Liver (tissue), 9 donors: Measurements from ENCODE around the gene THNSL1. TPM values are rescaled to one million over a fixed set of nuclear protein-coding genes. Genes with fewer than 3 reads are reported as not detected.

Source experiments
- DNase-seq: peaks from one replicate; pipeline ENCODE4 v3.0.0-alpha.2; 2017; ENCODE audit warnings: low spot score
- H3K27ac ChIP-seq, 2 donors: one replicate each; pipeline ENCODE4 v1.7.0; 2013; ENCODE audit warnings: inconsistent platforms in 2 of 2, low read length in 2 of 2, control low read depth in 1 of 2, low read depth in 1 of 2, mild to moderate bottlenecking in 1 of 2
- H3K27me3 ChIP-seq, 4 donors: one replicate each; pipeline versions ENCODE4 v1.6.1 to v1.7.0; 2013; ENCODE audit warnings: low read length in 3 of 4, inconsistent platforms in 1 of 4, mild to moderate bottlenecking in 1 of 4, moderate library complexity in 1 of 4; ENCODE audit not compliant: control insufficient read depth in 4 of 4, insufficient read depth in 4 of 4
- H3K36me3 ChIP-seq, 4 donors: one replicate each; pipeline versions ENCODE4 v1.6.1 to v1.7.0; 2013; ENCODE audit warnings: low read length in 3 of 4, mild to moderate bottlenecking in 3 of 4, low read depth in 1 of 4, moderate library complexity in 1 of 4; ENCODE audit not compliant: control insufficient read depth in 4 of 4, insufficient read depth in 3 of 4
- H3K4me1 ChIP-seq, 4 donors: one replicate each; pipeline versions ENCODE4 v1.6.1 to v1.7.0; 2013; ENCODE audit warnings: low read length in 3 of 4, mild to moderate bottlenecking in 3 of 4, moderate library complexity in 1 of 4; ENCODE audit not compliant: control insufficient read depth in 4 of 4, insufficient read depth in 4 of 4
- H3K4me3 ChIP-seq, 3 donors: one replicate each; pipeline versions ENCODE4 v1.6.1 to v1.7.0; 2013; ENCODE audit warnings: low read length in 3 of 3, control low read depth in 1 of 3, low read depth in 1 of 3, mild to moderate bottlenecking in 1 of 3
- H3K9ac ChIP-seq, 2 donors: one replicate each; pipeline ENCODE4 v1.7.0; 2013; ENCODE audit warnings: low read length in 2 of 2, mild to moderate bottlenecking in 2 of 2, moderate library complexity in 2 of 2, control low read depth in 1 of 2, low read depth in 1 of 2
- H3K9me3 ChIP-seq, 4 donors: one replicate each; pipeline versions ENCODE4 v1.6.1 to v1.7.0; 2013; ENCODE audit warnings: low read length in 3 of 4; ENCODE audit not compliant: control insufficient read depth in 4 of 4
- ATF3 ChIP-seq: IDR thresholded peaks from 2 replicates; pipeline ENCODE4 v1.6.1; 2016; ENCODE audit warnings: antibody characterized with exemption
- EGR1 ChIP-seq, 2 donors: IDR thresholded peaks; 2 replicates each; pipeline ENCODE4 v1.6.1; 2016 to 2018; ENCODE audit warnings: antibody characterized with exemption in 2 of 2, low read depth in 2 of 2
- FOXA1 ChIP-seq: IDR thresholded peaks from 2 replicates; pipeline ENCODE4 v1.6.1; 2016; ENCODE audit warnings: antibody characterized with exemption
- FOXA2 ChIP-seq: IDR thresholded peaks from 2 replicates; pipeline ENCODE4 v1.6.1; 2016; ENCODE audit warnings: antibody characterized with exemption
- GABPA ChIP-seq, 2 donors: IDR thresholded peaks in 1 of 2; conservative IDR thresholded peaks in 1 of 2; 2 replicates each; pipeline ENCODE4 v1.6.1; 2016; ENCODE audit warnings: antibody characterized with exemption in 2 of 2, mild to moderate bottlenecking in 1 of 2, moderate library complexity in 1 of 2
- HNF4A ChIP-seq, 2 donors: conservative IDR thresholded peaks; 2 replicates each; pipeline ENCODE4 v1.6.1; 2016; ENCODE audit warnings: antibody characterized with exemption in 2 of 2, mild to moderate bottlenecking in 2 of 2
- HNF4G ChIP-seq: IDR thresholded peaks from 2 replicates; pipeline ENCODE4 v1.6.1; 2016; ENCODE audit warnings: antibody characterized with exemption
- JUND ChIP-seq, 2 donors: IDR thresholded peaks; 2 replicates each; pipeline ENCODE4 v1.6.1; 2016; ENCODE audit warnings: antibody characterized with exemption in 2 of 2
- MAX ChIP-seq: IDR thresholded peaks from 2 replicates; pipeline ENCODE4 v1.6.1; 2016; ENCODE audit warnings: antibody characterized with exemption
- RAD21 ChIP-seq, 2 donors: IDR thresholded peaks; 2 replicates each; pipeline ENCODE4 v1.6.1; 2016; ENCODE audit warnings: antibody characterized with exemption in 2 of 2, mild to moderate bottlenecking in 2 of 2
- REST ChIP-seq: IDR thresholded peaks from 2 replicates; pipeline ENCODE4 v1.6.1; 2016; ENCODE audit warnings: antibody characterized with exemption, mild to moderate bottlenecking
- RXRA ChIP-seq, 2 donors: IDR thresholded peaks; 2 replicates each; pipeline ENCODE4 v1.6.1; 2017 to 2018; ENCODE audit warnings: antibody characterized with exemption in 2 of 2, mild to moderate bottlenecking in 1 of 2
- SP1 ChIP-seq: IDR thresholded peaks from 2 replicates; pipeline ENCODE4 v1.6.1; 2018; ENCODE audit warnings: antibody characterized with exemption, mild to moderate bottlenecking
- TAF1 ChIP-seq: conservative IDR thresholded peaks from 2 replicates; pipeline ENCODE4 v1.6.1; 2016; ENCODE audit warnings: antibody characterized with exemption, mild to moderate bottlenecking
- YY1 ChIP-seq: IDR thresholded peaks from 2 replicates; pipeline ENCODE4 v1.6.1; 2016; ENCODE audit warnings: antibody characterized with exemption, mild to moderate bottlenecking
- ZBTB33 ChIP-seq: IDR thresholded peaks from 2 replicates; pipeline ENCODE4 v1.6.1; 2016; ENCODE audit warnings: antibody characterized with exemption
- WGBS: extraction: QIAGEN DNeasy Blood & Tissue Kit; methylation state at CpG from one replicate; pipeline ENCODE4 v1.1.7; 2013; 5-methylcytosine and 5-hydroxymethylcytosine counted together
- polyA plus RNA-seq, 2 donors: library from polyadenylated mRNA; stranded (reverse) in 1 of 2; unstranded in 1 of 2; fragments of 200-250 nt in 1 of 2; fragments of >200 nt in 1 of 2; fragmentation: Nextera tagmentation in 1 of 2; extraction: Ambion mirVana in 1 of 2; gene quantifications; one replicate each; pipeline versions ENCODE4 v1.2.1 to v1.2.3, GENCODE V29; 2013 to 2015
- total RNA-seq, 2 donors: library from RNA; depleted of rRNA; stranded (reverse); fragments of >200 nt; gene quantifications; one replicate each; pipeline ENCODE4 v1.2.3, GENCODE V29; 2014
- donor health status: healthy.
- donor health status: healthy.
- donor health status: healthy.
- donor health status: healthy.
- donor health status: healthy.

THNSL1 gene
- total and polyA plus RNA-seq, 4 donors = 5.0 to 8.2 (median 7.8) TPM

GRCh38 chr10:25050402-25050801, 34.0 kb downstream of the THNSL1 start (continued):
- TF ChIP-seq ATF3 = no peak

- H3K27me3 ChIP-seq = no peaks in the 10 kb centered on the region
- H3K9ac ChIP-seq = no peak overlapping the region
- TF ChIP-seq HNF4A (conservative IDR thresholded peaks at IDR 0.05) (no peak), RXRA (IDR thresholded peaks at IDR 0.05) (peak in 1 of 2 donors; percentile 9)
- H3K27ac ChIP-seq = no peak overlapping the region
- H3K4me3 ChIP-seq = no peak overlapping the region
- WGBS = 44% methylated on average over 1 of the region's 1 CpG
- no peaks in the 10 kb centered on the region for H3K9me3 ChIP-seq
- no peak for DNase-seq
- peaks cover 0 to 7% (median 1%) of the 10 kb centered on the region in 4 donors for H3K4me1 ChIP-seq
- H3K36me3 ChIP-seq = no peaks in the 10 kb centered on the region
These were observed 35.6 kb downstream of the THNSL1 start for GRCh38 chr10:25052012-25052411.

GRCh38 chr10:25056726-25057125, 40.3 kb downstream of the THNSL1 start:
- no peaks in the 10 kb centered on the region for H3K9me3 ChIP-seq
- H3K36me3 ChIP-seq = no peaks in the 10 kb centered on the region
- no peak overlapping the region for H3K4me3 ChIP-seq
- DNase-seq = no peak
- peaks cover 1 to 22% (median 4%) of the 10 kb centered on the region in 4 donors for H3K4me1 ChIP-seq
- no peaks in the 10 kb centered on the region for H3K27me3 ChIP-seq
- H3K9ac ChIP-seq = no peak overlapping the region
- WGBS = 42% methylated on average over 3 of the region's 3 CpGs
- TF ChIP-seq FOXA1 = no peak
- peak; percentile 35 for TF ChIP-seq MAX
- peak; percentile 46 for TF ChIP-seq YY1
- TF ChIP-seq GABPA (IDR thresholded peaks at IDR 0.05 in 1 of 2, conservative IDR thresholded peaks at IDR 0.05 in 1 of 2) = no peak
- peak overlapping the region in 1 of 2 donors; percentile 26 for H3K27ac ChIP-seq

GRCh38 chr10:25057886-25058285, 41.5 kb downstream of the THNSL1 start:
- peaks cover 2 to 28% (median 3%) of the 10 kb centered on the region in 4 donors for H3K4me1 ChIP-seq
- H3K36me3 ChIP-seq = no peaks in the 10 kb centered on the region
- H3K9me3 ChIP-seq = no peaks in the 10 kb centered on the region
- WGBS = 84% methylated on average over 4 of the region's 4 CpGs
- H3K9ac ChIP-seq = no peak overlapping the region
- H3K27ac ChIP-seq = no peak overlapping the region
- TF ChIP-seq SP1 = no peak
- TF ChIP-seq HNF4A (conservative IDR thresholded peaks at IDR 0.05) = no peak
- TF ChIP-seq ZBTB33 = no peak
- no peak for TF ChIP-seq RXRA (IDR thresholded peaks at IDR 0.05)
- TF ChIP-seq JUND (IDR thresholded peaks at IDR 0.05) = no peak
- TF ChIP-seq HNF4G = no peak
- no peak for TF ChIP-seq FOXA2
- TF ChIP-seq REST = no peak
- TF ChIP-seq YY1 = no peak
- TF ChIP-seq TAF1 = no peak
- TF ChIP-seq GABPA (IDR thresholded peaks at IDR 0.05 in 1 of 2, conservative IDR thresholded peaks at IDR 0.05 in 1 of 2) = no peak
- no peak for TF ChIP-seq ATF3
- no peak for TF ChIP-seq EGR1 (IDR thresholded peaks at IDR 0.05; ENCODE audit: low read depth in 2 of 2)
- no peak for TF ChIP-seq MAX
- TF ChIP-seq RAD21 (IDR thresholded peaks at IDR 0.05) = no peak
- no peak for DNase-seq
- H3K27me3 ChIP-seq = no peaks in the 10 kb centered on the region
- H3K4me3 ChIP-seq = no peak overlapping the region
